NCI-H187 treated with DMSO at 0.1 percent for 48 hours (cell line): ENCODE results near the gene DAB1.
A peak's percentile ranks its signal among the peaks of the same experiment; 100 is the strongest.

Experiments used
- DNase-seq: peaks from one replicate; lab custom pipeline; 2025; lab: John Stamatoyannopoulos, UW

Gene DAB1

GRCh38 chr1:57218487-57219079 lies 205.3 kb downstream of the DAB1 start:
- DNase-seq = no peak

- DNase-seq = no peak
These were observed 206.0 kb downstream of the DAB1 start for GRCh38 chr1:57217905-57218304.

GRCh38 chr1:57214951-57215575 lies 208.8 kb downstream of the DAB1 start:
- peak; percentile 29 for DNase-seq

- no peak for DNase-seq
These were observed 213.0 kb downstream of the DAB1 start for GRCh38 chr1:57210881-57211280.

- DNase-seq = no peak
These were observed 214.4 kb downstream of the DAB1 start for GRCh38 chr1:57209495-57209894.

- DNase-seq = no peak
These were observed 215.0 kb downstream of the DAB1 start for GRCh38 chr1:57208741-57209302.

GRCh38 chr1:57206038-57206437 lies 217.8 kb downstream of the DAB1 start:
- no peak for DNase-seq

DNA sequence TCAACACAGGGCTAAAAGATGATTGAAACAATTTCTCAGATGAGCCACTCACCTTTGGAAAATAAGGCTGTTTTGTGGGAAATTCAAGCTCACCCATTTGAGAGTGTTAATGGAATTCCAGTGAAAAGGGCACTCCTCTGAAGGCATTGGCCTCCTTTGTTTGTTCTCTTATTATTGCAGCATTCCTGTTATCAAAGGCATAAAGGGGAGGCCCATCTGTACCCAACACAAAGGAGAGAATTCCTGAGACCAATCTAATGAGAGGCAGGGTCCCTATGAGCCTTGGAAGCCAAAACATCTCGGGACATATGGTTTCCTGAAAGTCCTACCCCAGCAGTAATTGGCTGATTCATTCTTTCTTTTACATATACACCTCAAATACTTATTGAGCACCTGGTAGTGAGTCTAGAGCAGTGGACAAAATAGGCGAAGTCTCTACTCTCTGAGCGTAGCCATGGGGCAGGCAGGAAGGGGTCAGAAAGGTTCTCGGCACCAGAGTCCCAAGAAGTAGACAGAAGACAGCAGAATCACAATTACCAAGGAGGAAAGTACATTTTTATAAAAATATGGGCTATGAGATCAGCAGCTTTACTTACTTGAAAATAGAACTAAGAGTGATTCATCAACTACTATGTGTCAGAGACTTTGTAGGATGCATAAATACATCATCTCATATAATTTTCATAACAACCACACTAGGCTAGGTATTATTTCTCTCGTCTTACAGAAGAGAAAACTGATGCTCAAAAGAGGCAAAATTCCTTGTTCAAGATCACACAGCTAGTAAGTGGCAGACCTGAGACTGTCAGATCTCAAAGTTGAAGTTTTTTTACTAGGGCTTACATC lies 218.7 kb downstream of the DAB1 start:
- no peak for DNase-seq

DNA sequence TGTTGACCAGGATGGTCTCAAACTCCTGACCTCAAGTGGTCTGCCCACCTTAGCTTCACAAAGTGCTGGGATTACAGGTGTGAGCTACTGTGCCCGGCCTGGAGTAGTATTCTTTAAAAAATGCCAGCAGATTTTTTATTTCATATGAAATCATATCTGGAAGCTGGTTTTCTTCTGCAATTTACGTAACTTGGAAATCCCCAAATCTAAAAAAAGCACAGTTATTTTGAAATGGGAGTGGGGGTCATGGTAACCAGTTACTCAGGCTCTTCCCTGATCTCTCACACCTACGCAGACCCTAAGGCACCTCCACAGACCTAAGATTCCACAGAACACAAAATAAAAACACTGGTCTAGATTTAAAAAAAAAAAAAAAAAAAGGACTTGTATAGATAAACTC lies 219.8 kb downstream of the DAB1 start:
- DNase-seq = no peak

- no peak for DNase-seq
These were observed 221.6 kb downstream of the DAB1 start for GRCh38 chr1:57202241-57202640.

- DNase-seq = no peak
These were observed 224.9 kb downstream of the DAB1 start for GRCh38 chr1:57198912-57199311.

DNA sequence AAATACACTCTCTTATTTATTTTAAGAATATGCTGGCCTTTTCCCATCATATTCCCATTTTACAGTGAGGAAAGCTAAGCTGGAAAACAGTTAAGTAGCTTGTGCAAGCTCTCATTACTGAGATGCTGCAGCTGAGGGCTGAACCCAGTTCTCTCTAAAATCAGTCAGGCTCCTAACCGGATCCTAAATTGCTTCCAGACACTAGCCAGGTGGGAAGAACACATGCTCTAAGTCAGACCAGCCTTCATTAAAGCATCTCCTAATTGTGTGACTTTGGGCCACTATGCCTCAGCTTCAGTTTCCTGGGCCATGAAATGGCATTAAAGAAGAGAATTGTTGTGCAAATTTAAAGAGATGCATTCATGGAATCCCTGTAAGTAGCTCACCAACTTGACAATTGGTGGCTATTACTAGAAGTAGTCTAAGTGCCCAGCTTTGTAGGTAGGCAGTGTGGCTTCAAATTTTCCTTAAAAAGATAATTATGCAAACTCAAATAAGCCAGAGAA lies 228.4 kb downstream of the DAB1 start:
- no peak for DNase-seq

DNA sequence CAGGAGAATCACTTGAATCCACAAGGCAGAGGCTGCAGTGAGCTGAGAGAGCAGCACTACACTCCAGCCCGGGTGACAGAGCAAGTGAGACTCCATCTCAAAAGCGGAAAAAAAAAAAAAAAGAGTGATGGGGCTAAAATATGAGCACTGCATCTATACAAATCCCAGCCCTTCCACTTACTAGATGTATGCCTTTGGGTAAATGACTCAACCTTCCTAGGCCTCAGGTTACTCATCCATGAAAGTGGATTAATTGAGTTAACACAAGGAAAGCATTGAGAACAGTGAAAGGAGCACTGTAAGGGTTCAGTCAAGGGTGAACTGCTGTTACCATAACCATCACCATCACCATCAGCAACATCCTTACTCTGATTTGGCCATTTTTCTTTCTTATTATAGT lies 231.6 kb downstream of the DAB1 start:
- no peak for DNase-seq

- DNase-seq = no peak
These were observed 233.0 kb downstream of the DAB1 start for GRCh38 chr1:57190898-57191297.

GRCh38 chr1:57188168-57188567 lies 235.7 kb downstream of the DAB1 start:
- no peak for DNase-seq

DNA sequence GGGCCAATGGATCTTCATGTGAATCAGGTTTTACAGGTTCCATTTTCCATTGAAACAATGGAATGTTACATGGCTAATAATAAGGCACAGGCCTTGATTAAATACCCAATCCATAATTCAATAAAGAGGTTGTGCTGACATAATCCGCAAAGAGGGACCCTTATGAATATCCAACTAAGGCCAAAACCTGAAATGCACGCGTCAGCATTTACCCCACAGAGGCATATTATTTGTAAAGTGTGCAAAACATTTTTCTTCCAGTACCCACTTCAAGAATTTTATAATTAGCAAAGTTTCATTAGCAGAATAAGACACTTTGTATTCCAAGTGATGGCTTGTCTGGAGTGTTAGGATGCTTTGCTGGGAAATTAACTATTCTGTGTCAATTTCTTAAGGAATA lies 237.4 kb downstream of the DAB1 start:
- no peak for DNase-seq

DNA sequence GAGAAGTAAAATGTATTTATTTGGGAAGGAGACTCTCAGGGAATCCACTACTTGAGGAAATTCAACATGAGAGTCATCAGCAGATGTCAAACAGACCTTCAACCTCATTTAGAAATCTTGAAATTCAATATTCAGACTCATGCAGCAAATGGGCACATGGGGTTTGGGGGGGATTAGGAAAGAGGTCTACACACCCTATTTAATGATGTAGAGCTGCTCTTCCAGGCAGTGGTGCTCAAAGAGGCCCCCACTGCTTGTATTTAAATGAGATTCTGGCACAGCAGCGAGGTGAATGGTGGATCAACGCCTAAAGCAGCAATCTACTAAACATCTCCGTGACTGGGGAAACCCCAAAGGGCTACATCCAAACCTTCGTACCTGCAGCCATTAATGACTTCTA lies 244.9 kb downstream of the DAB1 start:
- DNase-seq = no peak

GRCh38 chr1:57175506-57175905 lies 248.4 kb downstream of the DAB1 start:
- no peak for DNase-seq

GRCh38 chr1:57172040-57172439 lies 251.8 kb downstream of the DAB1 start:
- no peak for DNase-seq

- no peak for DNase-seq
These were observed 255.9 kb downstream of the DAB1 start for GRCh38 chr1:57167997-57168396.

GRCh38 chr1:57165546-57165945 lies 258.3 kb downstream of the DAB1 start:
- DNase-seq = no peak

DNA sequence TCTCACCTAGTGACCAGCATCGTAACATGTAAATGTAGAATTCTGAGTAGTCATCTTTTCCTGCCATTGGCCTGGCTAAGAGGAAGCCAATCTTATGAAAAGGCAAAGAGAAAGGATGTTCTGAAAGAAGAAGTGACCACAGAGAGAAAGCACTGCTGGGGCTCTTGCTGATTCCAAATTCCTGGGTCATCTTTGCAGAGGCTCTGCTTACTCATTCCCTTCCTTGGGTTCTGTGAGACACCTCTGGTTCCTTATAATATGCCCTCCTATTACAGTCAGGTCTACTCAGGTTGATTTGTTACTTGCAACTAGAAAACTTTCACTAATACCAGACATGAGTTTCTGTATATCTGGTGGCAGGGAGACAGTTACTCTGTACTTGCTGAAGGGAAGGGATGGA lies 259.3 kb downstream of the DAB1 start:
- no peak for DNase-seq

GRCh38 chr1:57163789-57164188 lies 260.1 kb downstream of the DAB1 start:
- no peak for DNase-seq
